Measurements from ENCODE around the gene MED6.

MED6 gene

DNA sequence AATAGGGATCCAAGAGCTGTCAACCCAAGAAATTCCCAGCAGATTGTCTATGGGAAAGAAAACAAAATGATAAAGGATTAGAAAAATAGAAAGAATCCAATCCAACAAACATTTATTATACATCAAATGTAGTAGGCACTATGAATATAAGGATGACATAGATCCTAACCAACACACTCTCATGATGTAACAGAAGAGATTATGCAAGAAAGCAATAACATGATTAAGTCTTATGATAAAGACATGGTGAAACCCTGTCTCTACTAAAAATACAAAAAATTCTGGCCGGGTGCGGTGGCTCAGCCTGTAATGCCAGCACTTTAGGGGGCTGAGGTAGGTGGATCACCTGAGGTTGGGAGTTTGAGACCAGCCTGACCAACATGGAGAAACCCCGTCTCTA lies 2.7 kb downstream of the MED6 start:
- DNase-seq (ENCODE audit: low read depth) = no peak

DNA sequence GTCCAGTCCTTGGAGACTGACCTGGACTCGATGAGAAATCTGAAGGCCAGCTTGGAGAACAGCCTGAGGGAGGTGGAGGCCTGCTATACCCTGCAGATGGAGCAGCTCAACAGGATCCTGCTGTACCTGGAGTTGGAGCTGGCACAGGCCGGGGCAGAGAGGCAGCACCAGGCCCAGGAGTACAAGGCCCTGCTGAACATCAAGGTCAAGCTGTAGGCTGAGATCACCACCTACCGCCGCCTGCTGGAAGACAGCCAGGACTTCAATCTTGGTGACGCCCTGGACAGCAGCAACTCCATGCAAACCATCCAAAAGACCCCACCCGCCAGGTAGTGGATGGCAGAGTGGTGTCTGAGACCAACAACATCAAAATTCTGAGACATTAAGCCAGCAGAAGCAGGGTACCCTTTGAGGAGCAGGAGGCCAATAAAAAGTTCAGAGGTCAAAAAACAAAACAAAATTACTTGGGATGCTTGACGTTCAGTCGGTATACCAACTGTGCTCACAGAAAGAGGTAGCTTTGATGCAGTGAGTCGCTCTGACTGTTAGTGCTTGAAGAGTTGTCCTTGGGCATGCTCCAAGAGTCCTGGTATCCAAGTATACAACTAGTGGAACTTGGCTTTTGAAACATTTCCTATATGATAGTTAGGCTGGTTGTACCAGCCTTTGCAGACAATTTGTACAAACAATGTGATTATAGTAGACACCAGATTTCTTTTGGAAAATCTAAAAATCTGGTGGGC lies 4.8 kb downstream of the MED6 start:
- DNase-seq (ENCODE audit: low read depth) = no peak

DNA sequence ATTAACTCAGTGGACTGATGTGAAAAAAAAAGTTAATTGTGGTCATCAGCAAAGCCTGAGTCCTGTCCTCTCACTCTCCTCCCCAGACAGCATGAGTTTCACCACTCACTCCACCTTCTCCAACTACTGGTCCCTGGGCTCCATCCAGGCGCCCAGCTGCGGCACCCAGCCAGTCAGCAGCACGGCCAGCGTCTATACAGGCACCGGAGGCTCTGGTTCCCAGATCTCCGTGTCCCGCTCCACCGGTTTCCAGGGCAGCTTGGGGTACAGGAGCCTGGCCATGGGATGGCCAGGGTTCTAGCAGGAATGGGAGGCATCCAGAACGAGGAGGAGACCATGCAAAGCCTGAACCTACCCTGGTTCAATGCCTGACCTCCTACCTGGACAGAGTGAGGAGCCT lies 6.0 kb downstream of the MED6 start:
- no peak for DNase-seq (ENCODE audit: low read depth)

GRCh38 chr14:70585231-70585630 lies 15.2 kb downstream of the MED6 start:
- no peak for DNase-seq (ENCODE audit: low read depth)

- no peak for DNase-seq (ENCODE audit: low read depth)
These were observed 23.6 kb downstream of the MED6 start for GRCh38 chr14:70576891-70577290.

DNA sequence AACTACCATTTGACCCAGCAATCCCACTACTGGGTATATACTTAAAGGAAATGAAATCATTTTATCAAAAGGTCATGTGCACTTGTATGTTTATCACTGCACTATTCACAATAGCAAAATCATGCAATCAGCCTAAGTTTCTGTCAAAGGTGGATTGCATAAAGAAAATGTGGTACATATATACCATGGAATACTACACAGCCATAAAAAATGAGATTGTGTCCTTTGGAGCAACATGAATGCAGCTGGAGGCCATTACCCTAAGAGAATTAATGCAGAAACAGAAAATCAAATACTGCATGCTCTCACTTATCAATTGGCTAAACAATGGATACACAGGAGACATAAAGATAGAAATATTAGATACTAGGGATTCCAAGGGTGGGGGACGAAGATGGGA lies 27.4 kb downstream of the MED6 start:
- no peak for DNase-seq (ENCODE audit: low read depth)

GRCh38 chr14:70571139-70571538 lies 29.3 kb downstream of the MED6 start:
- DNase-seq (ENCODE audit: low read depth) = no peak

GRCh38 chr14:70567791-70568190 lies 32.7 kb downstream of the MED6 start:
- no peak for DNase-seq (ENCODE audit: low read depth)

DNA sequence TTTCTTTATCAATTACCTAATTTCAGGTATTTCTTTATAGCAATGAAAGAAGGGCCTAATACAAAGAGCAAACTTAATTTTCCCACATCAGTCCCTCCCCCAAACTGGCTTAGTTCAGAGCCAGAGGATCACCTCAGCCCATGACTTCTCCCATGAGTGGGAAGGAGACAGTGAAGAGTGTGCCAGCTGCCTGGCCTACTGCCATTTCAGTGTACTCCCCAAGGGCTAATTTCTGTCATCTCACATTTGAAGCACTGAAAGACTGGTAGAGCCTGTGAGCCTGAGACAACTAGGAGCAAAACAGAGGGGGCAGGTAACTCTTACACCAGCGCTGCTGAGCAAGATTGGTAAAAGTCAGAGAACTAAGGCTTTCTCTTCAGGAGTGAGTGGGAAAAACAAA lies 36.6 kb downstream of the MED6 start:
- no peak for DNase-seq (ENCODE audit: low read depth)

DNA sequence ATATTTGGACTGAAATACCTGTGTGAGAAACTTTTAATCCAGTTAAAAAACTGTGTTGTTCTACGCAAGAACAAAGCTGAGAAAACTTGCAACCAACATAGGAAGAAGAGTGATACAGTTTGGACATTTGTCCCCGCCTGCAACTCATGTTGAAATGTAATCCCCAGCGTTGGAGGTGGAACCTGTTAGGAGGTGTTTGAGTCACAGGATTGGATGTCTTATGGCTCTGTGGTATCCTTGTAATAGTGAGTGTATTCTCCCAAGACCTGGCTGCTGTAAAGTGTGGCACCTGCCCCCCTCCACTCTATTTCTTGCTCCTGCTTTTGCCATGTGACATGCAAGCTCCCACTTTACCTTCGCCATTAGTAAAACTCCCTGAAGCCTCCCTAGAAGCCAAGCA lies 37.0 kb downstream of the MED6 start:
- DNase-seq (ENCODE audit: low read depth) = no peak

- DNase-seq (ENCODE audit: low read depth) = no peak
These were observed 42.1 kb downstream of the MED6 start for GRCh38 chr14:70558356-70558755.

GRCh38 chr14:70555890-70556289 lies 44.6 kb downstream of the MED6 start:
- no peak for DNase-seq (ENCODE audit: low read depth)

GRCh38 chr14:70538087-70538486 lies 62.4 kb downstream of the MED6 start:
- no peak for DNase-seq (ENCODE audit: low read depth)

- no peak for DNase-seq (ENCODE audit: low read depth)
These were observed 63.6 kb downstream of the MED6 start for GRCh38 chr14:70536830-70537229.

GRCh38 chr14:70534904-70535303 lies 65.6 kb downstream of the MED6 start, which contains the start of gene ADAM20:
Gene ADAM20 (minus strand): TSS chr14:70535004. CDS start chr14:70524757, 10,247 bp downstream.
- DNase-seq (ENCODE audit: low read depth) = no peak
